Activated naive CD4-positive, alpha-beta T cell (primary cell): Measurements from ENCODE around the gene CIART.
"Not testable (repeated sequence)": the region's sequence is repeated elsewhere in the genome, so short reads cannot be mapped to it uniquely, and the experiment has no call there.

Experiments
- DNase-seq, 4 experiments: peaks; one replicate each; lab custom pipeline; 2025; lab: John Stamatoyannopoulos, UW

CIART gene

DNA sequence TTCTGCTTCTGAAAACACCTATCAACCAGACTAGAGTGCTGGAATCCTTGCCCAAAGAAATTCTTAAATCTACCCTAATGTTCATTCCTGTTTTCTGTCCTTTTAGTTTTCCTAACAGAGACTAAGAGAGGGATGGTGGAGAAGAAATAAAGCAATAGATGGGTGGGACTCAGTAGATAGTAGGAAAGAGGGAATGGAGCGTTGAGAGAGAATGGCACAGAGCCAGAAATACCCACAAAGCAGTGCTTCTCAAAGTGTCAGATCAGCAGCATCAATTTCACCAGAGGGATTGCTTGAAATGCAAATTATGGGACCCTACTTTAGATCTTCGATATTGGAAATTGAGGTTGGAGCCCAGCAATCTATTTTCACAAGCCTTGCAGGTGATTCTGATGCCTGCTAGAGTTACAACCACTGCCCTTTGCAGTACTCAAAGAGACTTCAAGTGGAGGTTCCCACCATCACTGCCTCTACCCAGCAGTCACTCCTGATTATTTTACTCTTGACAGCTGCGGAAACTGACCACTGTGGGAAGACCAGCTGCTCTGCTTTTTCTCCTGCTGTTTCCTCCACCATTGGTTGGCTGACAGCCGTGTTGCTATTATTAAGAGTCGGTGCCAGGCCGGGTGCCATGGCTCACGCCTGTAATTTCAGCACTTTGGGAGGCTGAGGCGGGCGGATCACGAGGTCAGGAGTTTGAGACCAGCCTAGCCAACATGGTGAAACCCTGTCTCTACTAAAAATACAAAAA lies 27.6 kb downstream of the CIART start:
- no peak for DNase-seq

GRCh38 chr1:150311762-150312161 lies 29.4 kb downstream of the CIART start:
- DNase-seq = no peak

GRCh38 chr1:150314691-150315090 lies 32.3 kb downstream of the CIART start:
- not testable (repeated sequence) for DNase-seq

- DNase-seq = no peak
Observed at GRCh38 chr1:150320667-150320978, 38.3 kb downstream of the CIART start.

DNA sequence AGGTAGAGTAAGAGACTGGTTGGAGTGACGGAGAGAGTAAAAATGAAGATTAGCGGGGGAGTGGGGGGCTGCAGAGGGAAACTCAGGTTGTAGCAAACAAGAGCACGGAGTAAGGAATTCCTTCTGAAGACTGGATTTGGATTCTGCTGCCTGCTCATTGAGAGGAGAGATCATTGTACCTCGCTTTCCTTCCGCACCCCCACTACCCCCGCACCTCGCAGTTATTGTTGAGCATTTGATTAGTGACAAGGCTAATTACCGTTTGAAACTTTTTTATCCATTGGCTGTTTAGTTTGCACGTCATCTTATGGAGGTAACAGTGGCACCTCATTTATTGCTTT lies 39.4 kb downstream of the CIART start:
- DNase-seq = no peak

DNA sequence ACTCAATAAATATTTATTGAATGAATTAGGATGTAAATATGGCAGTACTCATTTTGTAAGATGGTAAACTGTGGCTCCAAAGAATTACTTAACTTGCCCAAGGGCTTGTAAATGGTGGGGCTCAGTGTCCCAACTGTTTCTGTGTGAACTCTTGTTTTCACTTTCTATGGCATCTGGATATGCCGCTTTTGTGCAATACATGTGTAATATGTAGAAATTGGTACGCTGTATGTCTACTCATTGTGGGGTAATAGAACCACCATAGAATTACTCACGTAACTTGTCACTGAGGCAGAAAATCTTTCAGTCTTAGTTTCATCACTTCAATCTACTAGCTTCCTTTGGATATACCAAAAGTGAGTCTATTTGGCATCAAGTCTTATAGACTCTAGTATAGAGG lies 40.0 kb downstream of the CIART start:
- DNase-seq = no peak

DNA sequence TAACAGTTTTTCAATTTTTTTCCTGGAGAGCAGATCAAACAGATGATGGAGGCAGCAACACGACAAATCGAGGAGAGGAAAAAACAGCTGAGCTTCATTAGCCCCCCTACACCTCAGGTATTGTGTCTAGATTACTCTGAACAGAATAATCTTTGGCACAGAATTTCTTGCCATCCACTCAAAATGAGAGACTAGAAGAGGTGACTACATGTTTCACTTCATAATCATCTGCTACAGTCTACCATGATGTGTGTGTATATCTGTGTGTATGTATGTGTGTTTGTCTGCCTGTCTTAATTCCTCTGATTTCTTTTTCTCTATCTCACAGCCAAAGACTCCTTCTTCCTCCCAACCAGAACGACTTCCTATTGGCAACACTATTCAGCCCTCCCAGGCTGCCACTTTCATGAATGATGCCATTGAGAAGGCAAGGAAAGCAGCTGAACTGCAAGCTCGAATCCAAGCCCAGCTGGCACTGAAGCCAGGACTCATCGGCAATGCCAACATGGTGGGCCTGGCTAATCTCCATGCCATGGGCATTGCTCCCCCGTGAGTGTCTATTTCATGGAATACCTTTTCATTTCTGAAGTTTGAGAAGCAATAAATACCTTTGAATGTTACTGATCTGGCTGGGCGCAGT lies 50.4 kb downstream of the CIART start:
- no peak for DNase-seq
